GM12892 (cell line): Measurements from ENCODE around the gene IDUA.

Source experiments
- POLR2A ChIP-seq: IDR thresholded peaks from 2 replicates; pipeline ENCODE4 v1.6.1; 2011; ENCODE audit warnings: low read depth, low read length, control low read depth
- POLR2AphosphoS5 ChIP-seq: IDR thresholded peaks from 2 replicates; pipeline ENCODE4 v1.6.1; 2011; ENCODE audit warnings: low read depth, low read length, control low read depth

DNA sequence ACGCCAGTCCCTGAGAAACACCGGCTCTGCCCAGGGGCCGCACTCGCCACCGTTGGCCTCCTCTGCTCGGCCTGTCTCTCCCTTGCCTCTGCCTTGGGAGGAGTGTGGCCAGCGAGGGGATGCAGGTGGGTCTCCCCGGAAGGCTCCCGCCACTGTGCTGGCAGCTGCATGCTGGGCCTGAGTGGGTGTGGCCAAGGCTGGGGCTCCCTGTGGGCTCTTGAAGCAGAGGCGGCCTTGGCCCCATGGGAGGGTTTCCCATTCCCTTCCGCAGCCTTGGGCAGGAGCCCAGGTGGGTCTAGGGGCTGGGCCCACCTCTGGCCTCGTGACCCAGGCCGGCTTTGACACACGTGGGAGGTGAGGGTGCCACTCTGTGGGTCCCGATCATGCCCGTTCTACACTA lies 43.7 kb downstream of the IDUA start:
- TF ChIP-seq POLR2A = no peak
- TF ChIP-seq POLR2AphosphoS5 = no peak
